ENCODE measurements around the gene RINL.
"Not testable (repeated sequence)": the region's sequence is repeated elsewhere in the genome, so short reads cannot be mapped to it uniquely, and the experiment has no call there.

RINL gene

GRCh38 chr19:38904581-38905539, 26.8 kb upstream of the RINL start:
- DNase-seq = no peak

- DNase-seq = no peak
These were observed 23.6 kb upstream of the RINL start for GRCh38 chr19:38901683-38902082.

- DNase-seq = no peak
These were observed 22.7 kb upstream of the RINL start for GRCh38 chr19:38900743-38901190.

GRCh38 chr19:38900202-38900629, 22.1 kb upstream of the RINL start:
- no peak for DNase-seq

- peak; percentile 99 for DNase-seq
These were observed 21.5 kb upstream of the RINL start, which contains the start of the genes NFKBIB and SIRT2 for GRCh38 chr19:38899447-38900201. NFKBIB (plus strand) TSS chr19:38899969; CDS start chr19:38900033, 64 bp downstream. SIRT2 (minus strand) TSS chr19:38899618; CDS start chr19:38899521, 97 bp downstream.

GRCh38 chr19:38898788-38899446, 20.8 kb upstream of the RINL start:
- DNase-seq = no peak

- DNase-seq = no peak
These were observed 16.9 kb upstream of the RINL start for GRCh38 chr19:38894968-38895367.

GRCh38 chr19:38893341-38893771, 15.3 kb upstream of the RINL start:
- DNase-seq = no peak

GRCh38 chr19:38892841-38893240, 14.8 kb upstream of the RINL start:
- no peak for DNase-seq

GRCh38 chr19:38891771-38892170, 13.7 kb upstream of the RINL start:
- no peak for DNase-seq

- no peak for DNase-seq
These were observed 12.6 kb upstream of the RINL start for GRCh38 chr19:38890686-38891085.

GRCh38 chr19:38889803-38890202, 11.7 kb upstream of the RINL start:
- no peak for DNase-seq

GRCh38 chr19:38888876-38889275, 10.8 kb upstream of the RINL start:
- no peak for DNase-seq

- not testable (repeated sequence) for DNase-seq
These were observed 6.6 kb upstream of the RINL start for GRCh38 chr19:38884691-38885090.

- DNase-seq = no peak
These were observed 5.2 kb upstream of the RINL start for GRCh38 chr19:38883286-38883685.

GRCh38 chr19:38880882-38881609, 3.0 kb upstream of the RINL start:
- DNase-seq = no peak

GRCh38 chr19:38880076-38880881, 2.2 kb upstream of the RINL start:
- DNase-seq = no peak

GRCh38 chr19:38879400-38879751, 1.3 kb upstream of the RINL start:
- no peak for DNase-seq

- DNase-seq = no peak
These were observed 712 bp upstream of the RINL start for GRCh38 chr19:38878575-38879399.

- no peak for DNase-seq
These were observed 2.2 kb downstream of the RINL start for GRCh38 chr19:38875656-38876395.
